ENCODE measurements around the gene CHPF2.

- TF ChIP-seq, protein P1, sequence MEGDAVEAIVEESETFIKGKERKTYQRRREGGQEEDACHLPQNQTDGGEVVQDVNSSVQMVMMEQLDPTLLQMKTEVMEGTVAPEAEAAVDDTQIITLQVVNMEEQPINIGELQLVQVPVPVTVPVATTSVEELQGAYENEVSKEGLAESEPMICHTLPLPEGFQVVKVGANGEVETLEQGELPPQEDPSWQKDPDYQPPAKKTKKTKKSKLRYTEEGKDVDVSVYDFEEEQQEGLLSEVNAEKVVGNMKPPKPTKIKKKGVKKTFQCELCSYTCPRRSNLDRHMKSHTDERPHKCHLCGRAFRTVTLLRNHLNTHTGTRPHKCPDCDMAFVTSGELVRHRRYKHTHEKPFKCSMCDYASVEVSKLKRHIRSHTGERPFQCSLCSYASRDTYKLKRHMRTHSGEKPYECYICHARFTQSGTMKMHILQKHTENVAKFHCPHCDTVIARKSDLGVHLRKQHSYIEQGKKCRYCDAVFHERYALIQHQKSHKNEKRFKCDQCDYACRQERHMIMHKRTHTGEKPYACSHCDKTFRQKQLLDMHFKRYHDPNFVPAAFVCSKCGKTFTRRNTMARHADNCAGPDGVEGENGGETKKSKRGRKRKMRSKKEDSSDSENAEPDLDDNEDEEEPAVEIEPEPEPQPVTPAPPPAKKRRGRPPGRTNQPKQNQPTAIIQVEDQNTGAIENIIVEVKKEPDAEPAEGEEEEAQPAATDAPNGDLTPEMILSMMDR (IDR thresholded peaks at IDR 0.05) = no peak
- no peak for TF ChIP-seq POLR2A (IDR thresholded peaks at IDR 0.05)
Measured at GRCh38 chr7:151260471-151260870, 28.2 kb downstream of the CHPF2 start.

Data from breast epithelium (tissue), 3 donors.